ENCODE data around the gene AUTS2.

Gene AUTS2

GRCh38 chr7:70573071-70573661 lies 974.9 kb downstream of the AUTS2 start:
- no peaks in the 10 kb centered on the region for H3K4me1 ChIP-seq (ENCODE audit: insufficient read depth, low read length, poor library complexity, severe bottlenecking)
- H3K4me2 ChIP-seq (ENCODE audit: low read depth, low read length, poor library complexity, severe bottlenecking) = no peak overlapping the region
- no peaks in the 10 kb centered on the region for H4K20me1 ChIP-seq (ENCODE audit: insufficient read depth, low read length, poor library complexity, severe bottlenecking)
- no peaks in the 10 kb centered on the region for H3F3A ChIP-seq (ENCODE audit: low read depth)
- no peaks in the 10 kb centered on the region for H3K79me2 ChIP-seq (ENCODE audit: insufficient read depth, low read length)
- H3K9ac ChIP-seq (ENCODE audit: low read depth, low read length, poor library complexity, severe bottlenecking) = no peak overlapping the region
- TF ChIP-seq EZH2phosphoT487 (IDR thresholded peaks at IDR 0.05; ENCODE audit: borderline replicate concordance) = no peak
- TF ChIP-seq CTCF (conservative IDR thresholded peaks at IDR 0.05; ENCODE audit: low read length) = no peak
- no peaks in the 10 kb centered on the region for H3K9me2 ChIP-seq (replicated peaks; ENCODE audit: low read depth, low read length)
- H3K36me3 ChIP-seq (ENCODE audit: insufficient read depth, low read length) = no peaks in the 10 kb centered on the region; the same call in 1 of the 2 replicates
- H3K4me3 ChIP-seq (ENCODE audit: low read length, poor library complexity, severe bottlenecking) = no peak overlapping the region
- no peaks in the 10 kb centered on the region for H3K9me3 ChIP-seq (ENCODE audit: insufficient read depth, low read depth, low read length)
- H3K27me3 ChIP-seq (ENCODE audit: insufficient read depth, low read length, poor library complexity, severe bottlenecking) = no peaks in the 10 kb centered on the region
- no peak overlapping the region for H2AFZ ChIP-seq (ENCODE audit: low read length)

- no peaks in the 10 kb centered on the region for H3K9me2 ChIP-seq (replicated peaks; ENCODE audit: low read depth, low read length)
- no peak overlapping the region for H2AFZ ChIP-seq (ENCODE audit: low read length)
- no peak overlapping the region for H3K4me3 ChIP-seq (ENCODE audit: low read length, poor library complexity, severe bottlenecking)
- no peaks in the 10 kb centered on the region for H3K79me2 ChIP-seq (ENCODE audit: insufficient read depth, low read length)
- H3K9me3 ChIP-seq (ENCODE audit: insufficient read depth, low read depth, low read length) = no peaks in the 10 kb centered on the region
- no peak overlapping the region for H3K9ac ChIP-seq (ENCODE audit: low read depth, low read length, poor library complexity, severe bottlenecking)
- TF ChIP-seq CTCF (conservative IDR thresholded peaks at IDR 0.05; ENCODE audit: low read length) (no peak), EZH2phosphoT487 (IDR thresholded peaks at IDR 0.05; ENCODE audit: borderline replicate concordance) (no peak)
- no peak overlapping the region for H3K4me2 ChIP-seq (ENCODE audit: low read depth, low read length, poor library complexity, severe bottlenecking)
- no peaks in the 10 kb centered on the region for H3F3A ChIP-seq (ENCODE audit: low read depth)
- no peaks in the 10 kb centered on the region for H3K27me3 ChIP-seq (ENCODE audit: insufficient read depth, low read length, poor library complexity, severe bottlenecking)
- H3K4me1 ChIP-seq (ENCODE audit: insufficient read depth, low read length, poor library complexity, severe bottlenecking) = no peaks in the 10 kb centered on the region
- no peaks in the 10 kb centered on the region for H4K20me1 ChIP-seq (ENCODE audit: insufficient read depth, low read length, poor library complexity, severe bottlenecking)
- no peaks in the 10 kb centered on the region for H3K36me3 ChIP-seq (ENCODE audit: insufficient read depth, low read length)
Observed at GRCh38 chr7:70573696-70574095, 975.4 kb downstream of the AUTS2 start.

GRCh38 chr7:70574314-70574834 lies 976.1 kb downstream of the AUTS2 start:
- Histone ChIP-seq H3K9me3 (ENCODE audit: insufficient read depth, low read depth, low read length) (no peaks in the 10 kb centered on the region), H3K9me2 (replicated peaks; ENCODE audit: low read depth, low read length) (no peaks in the 10 kb centered on the region), H3K4me3 (ENCODE audit: low read length, poor library complexity, severe bottlenecking) (no peak overlapping the region), H4K20me1 (ENCODE audit: insufficient read depth, low read length, poor library complexity, severe bottlenecking) (no peaks in the 10 kb centered on the region), H3F3A (ENCODE audit: low read depth) (no peaks in the 10 kb centered on the region), H3K79me2 (ENCODE audit: insufficient read depth, low read length) (no peaks in the 10 kb centered on the region), H3K27me3 (ENCODE audit: insufficient read depth, low read length, poor library complexity, severe bottlenecking) (no peaks in the 10 kb centered on the region), H2AFZ (ENCODE audit: low read length) (no peak overlapping the region), H3K9ac (ENCODE audit: low read depth, low read length, poor library complexity, severe bottlenecking) (no peak overlapping the region), H3K4me1 (ENCODE audit: insufficient read depth, low read length, poor library complexity, severe bottlenecking) (no peaks in the 10 kb centered on the region), H3K36me3 (ENCODE audit: insufficient read depth, low read length) (no peaks in the 10 kb centered on the region), H3K4me2 (ENCODE audit: low read depth, low read length, poor library complexity, severe bottlenecking) (no peak overlapping the region)
- TF ChIP-seq EZH2phosphoT487 (IDR thresholded peaks at IDR 0.05; ENCODE audit: borderline replicate concordance) = no peak
- TF ChIP-seq CTCF (conservative IDR thresholded peaks at IDR 0.05; ENCODE audit: low read length) = no peak
